Activated CD8-positive, alpha-beta T cell treated with anti-CD3 and anti-CD28 coated beads for 36 hours (primary cell): ENCODE measurements around the gene TLE3. TPM values are rescaled to one million over a fixed set of nuclear protein-coding genes. Genes with fewer than 3 reads are reported as not detected.
"Not testable (repeated sequence)": the region's sequence is repeated elsewhere in the genome, so short reads cannot be mapped to it uniquely, and the experiment has no call there.

Experiments used
- ATAC-seq: fragments of 200-7000 bp; cut with Tn5 transposase; one replicate; pipeline ENCODE4 v1.10.0; 2021; ENCODE audit warnings: mild to moderate bottlenecking, moderate library complexity
- CTCF ChIA-PET: fragments of 350-600 bp; sonication (Branson Sonifier 250); formaldehyde crosslinking; loops from one replicate; lab custom pipeline; 2021; ENCODE audit warnings: antibody characterized with exemption; lab: Charles Lee
- POLR2A ChIA-PET: fragments of 350-600 bp; sonication (Branson Sonifier 250); formaldehyde crosslinking; loops from one replicate; lab custom pipeline; 2021; ENCODE audit warnings: antibody characterized with exemption; lab: Charles Lee
- DNase-seq: peaks from one replicate; pipeline ENCODE4 v3.0.0-alpha.2; 2020
- H3K27ac Mint-ChIP-seq: one replicate; pipeline ENCODE4 v1.8.0; 2021; ENCODE audit warnings: mild to moderate bottlenecking, mixed read lengths
- H3K27me3 Mint-ChIP-seq: one replicate; pipeline ENCODE4 v1.8.0; 2021; ENCODE audit warnings: mixed read lengths
- H3K36me3 Mint-ChIP-seq: one replicate; pipeline ENCODE4 v1.8.0; 2021; ENCODE audit warnings: low read depth, mixed read lengths
- H3K4me1 Mint-ChIP-seq: one replicate; pipeline ENCODE4 v1.8.0; 2021; ENCODE audit warnings: low read depth, mixed read lengths
- H3K4me3 Mint-ChIP-seq: one replicate; pipeline ENCODE4 v1.8.0; 2021; ENCODE audit warnings: mild to moderate bottlenecking, moderate library complexity, mixed read lengths
- H3K9me3 Mint-ChIP-seq: one replicate; pipeline ENCODE4 v1.8.0; 2021; ENCODE audit warnings: mixed read lengths
- CTCF ChIP-seq: fragments of 200-600 bp; IDR thresholded peaks from one replicate; pipeline ENCODE4 v1.8.0; 2022; ENCODE audit warnings: antibody characterized with exemption, mild to moderate bottlenecking
- intact Hi-C: fragments of 100-400 bp; cut with micrococcal nuclease; formaldehyde crosslinking; loops from one replicate; pipeline ENCODE4 v1.10.0; 2022
- total RNA-seq, 2 experiments: library from RNA; stranded (reverse); gene quantifications; one replicate each; pipeline ENCODE4 v1.2.3, GENCODE V29; 2021

The TLE3 gene
- total RNA-seq, 2 experiments from 2014 or later: 48.4 to 64.2 TPM

- no peak for TF ChIP-seq CTCF
- Mint-ChIP-seq H3K4me1 (no peaks in the 10 kb centered on the region), H3K4me3 (no peak overlapping the region), H3K36me3 (no peaks in the 10 kb centered on the region), H3K27ac (no peak overlapping the region), H3K27me3 (no peaks in the 10 kb centered on the region), H3K9me3 (no peaks in the 10 kb centered on the region)
- ATAC-seq: no peak
- no peak for DNase-seq
- ChIA-PET POLR2A (no interaction called here), CTCF (no interaction called here)
- intact Hi-C loops: no loop called here
Measured at GRCh38 chr15:70113304-70113700, 15.6 kb upstream of the TLE3 start.

- H3K4me1 Mint-ChIP-seq, H3K9me3 Mint-ChIP-seq, H3K27ac Mint-ChIP-seq, DNase-seq, POLR2A ChIA-PET, CTCF ChIA-PET, H3K4me3 Mint-ChIP-seq, H3K27me3 Mint-ChIP-seq, ATAC-seq, intact Hi-C loops, H3K36me3 Mint-ChIP-seq: not testable (repeated sequence)
Measured at GRCh38 chr15:70112572-70113303, 15.0 kb upstream of the TLE3 start.

- ChIA-PET POLR2A (no interaction called here), CTCF (no interaction called here)
- Mint-ChIP-seq H3K9me3 (no peaks in the 10 kb centered on the region), H3K27ac (no peak overlapping the region), H3K36me3 (no peaks in the 10 kb centered on the region), H3K4me3 (no peak overlapping the region), H3K4me1 (no peaks in the 10 kb centered on the region), H3K27me3 (no peaks in the 10 kb centered on the region)
- intact Hi-C loops: no loop called here
- TF ChIP-seq CTCF: no peak
- DNase-seq (no peak), ATAC-seq (no peak)
Measured at GRCh38 chr15:70112074-70112395, 14.3 kb upstream of the TLE3 start.

GRCh38 chr15:70111203-70112073 lies 13.7 kb upstream of the TLE3 start:
- no peak overlapping the region for H3K4me3 Mint-ChIP-seq
- POLR2A ChIA-PET: no interaction called here
- DNase-seq (no peak), ATAC-seq (no peak)
- no peaks in the 10 kb centered on the region for H3K9me3 Mint-ChIP-seq
- no peaks in the 10 kb centered on the region for H3K36me3 Mint-ChIP-seq
- intact Hi-C loops: no loop called here
- CTCF ChIA-PET: no interaction called here
- no peaks in the 10 kb centered on the region for H3K27me3 Mint-ChIP-seq
- TF ChIP-seq CTCF: no peak
- H3K4me1 Mint-ChIP-seq: no peaks in the 10 kb centered on the region
- no peak overlapping the region for H3K27ac Mint-ChIP-seq

- Mint-ChIP-seq H3K9me3 (no peaks in the 10 kb centered on the region), H3K27me3 (no peaks in the 10 kb centered on the region), H3K4me1 (no peaks in the 10 kb centered on the region), H3K27ac (no peak overlapping the region), H3K4me3 (no peak overlapping the region), H3K36me3 (no peaks in the 10 kb centered on the region)
- ATAC-seq (no peak), DNase-seq (no peak)
- ChIA-PET CTCF (interaction anchor here (0.6 to 1.3 kb wide), 3 partner anchors 10 to 581 kb away, joined by 3 to 5 read pairs (median 3); no protein-coding TSS in a partner anchor), POLR2A (interaction anchor here (1.2 kb wide), 1 partner anchor 10 kb away, joined by 4 read pairs; no protein-coding TSS in a partner anchor)
- no peak for TF ChIP-seq CTCF
- intact Hi-C loops: no loop called here
Measured at GRCh38 chr15:70109978-70110377, 12.3 kb upstream of the TLE3 start.
